GM12878 (cell line): Measurements from ENCODE around the gene GRK1. TPM values are rescaled to one million over a fixed set of nuclear protein-coding genes. Genes with fewer than 3 reads are reported as not detected.

Experiments
- ATAC-seq: fragments of 200-7000 bp; cut with Tn5 transposase; 3 replicates; pipeline ENCODE4 v1.9.1; 2020; ENCODE audit warnings: mild to moderate bottlenecking, moderate library complexity
- BruUV-seq: library from RNA; stranded (reverse); fragments of 400-500 nt; replicated peaks from 2 replicates; lab custom pipeline; 2021; lab: Mats Ljungman, UMichigan
- CTCF ChIA-PET: fragments of 300-600 bp; sonication (Branson Sonifier 250); formaldehyde crosslinking; extraction: SDS; loops from one replicate; lab custom pipeline; 2021; ENCODE audit warnings: inconsistent platforms; lab: Yijun Ruan, JAX
- POLR2A ChIA-PET: fragments of 350-600 bp; formaldehyde crosslinking; extraction: SDS; loops from one replicate; lab custom pipeline; 2021; ENCODE audit warnings: inconsistent platforms; lab: Charles Lee
- RAD21 ChIA-PET: fragments of 300-600 bp; sonication (Branson Sonifier 250); formaldehyde crosslinking; loops from one replicate; lab custom pipeline; 2023; ENCODE audit warnings: antibody characterized with exemption; ENCODE audit not compliant: unreplicated experiment; lab: Charles Lee
- SMC1A ChIA-PET: fragments of 300-600 bp; sonication (Branson Sonifier 250); formaldehyde crosslinking; loops from one replicate; lab custom pipeline; 2023; ENCODE audit not compliant: unreplicated experiment, uncharacterized antibody; lab: Charles Lee
- DNase-seq: peaks from one replicate; pipeline ENCODE4 v3.0.0-alpha.2; 2011; ENCODE audit warnings: low read depth, low spot score
- FAIRE-seq: peaks from 3 replicates; lab custom pipeline; 2011; peaks lifted over from hg19 to GRCh38; lab: Jason Lieb, UNC
- H2AFZ ChIP-seq: 2 replicates; pipeline ENCODE4 v1.6.0; 2011; ENCODE audit warnings: low read depth, low read length, control low read depth; ENCODE audit not compliant: control insufficient read depth
- H3K27ac ChIP-seq: 2 replicates; pipeline ENCODE4 v1.5.1; 2011; ENCODE audit warnings: control low read depth; ENCODE audit not compliant: control insufficient read depth, insufficient read depth
- H3K27me3 ChIP-seq, 2 experiments: replicated peaks in 1 of 2; 2 replicates each; pipeline versions ENCODE4 v1.6.0 to v1.6.1; 2011; ENCODE audit warnings: low read length in 1 of 2; ENCODE audit not compliant: control insufficient read depth in 2 of 2, insufficient read depth in 2 of 2
- H3K36me3 ChIP-seq, 2 experiments: 2 replicates each; pipeline ENCODE4 v1.5.1; 2011; ENCODE audit warnings: low read length in 1 of 2; ENCODE audit not compliant: control insufficient read depth in 2 of 2, insufficient read depth in 2 of 2
- H3K4me1 ChIP-seq: 2 replicates; pipeline ENCODE4 v1.6.1; 2011; ENCODE audit warnings: mild to moderate bottlenecking, low read length, moderate library complexity, mixed read lengths; ENCODE audit not compliant: control insufficient read depth, insufficient read depth
- H3K4me2 ChIP-seq: 2 replicates; pipeline ENCODE4 v1.6.0; 2011; ENCODE audit warnings: control low read depth; ENCODE audit not compliant: control insufficient read depth, insufficient read depth
- H3K4me3 ChIP-seq: fragments of 200-600 bp; sonication (generic); 2 replicates; pipeline ENCODE4 v1.5.1; 2016
- H3K79me2 ChIP-seq: 2 replicates; pipeline ENCODE4 v1.6.0; 2011; ENCODE audit warnings: low read length; ENCODE audit not compliant: control insufficient read depth, insufficient read depth
- H3K9ac ChIP-seq: 2 replicates; pipeline ENCODE4 v1.8.0; 2011; ENCODE audit warnings: low read length, control low read depth, mixed read lengths; ENCODE audit not compliant: control insufficient read depth, insufficient read depth
- H3K9me3 ChIP-seq: replicated peaks from 3 replicates; pipeline ENCODE4 v1.5.1; 2011; ENCODE audit warnings: mild to moderate bottlenecking, low read length; ENCODE audit not compliant: control insufficient read depth, insufficient read depth
- H4K20me1 ChIP-seq: 2 replicates; pipeline ENCODE4 v1.6.0; 2011; ENCODE audit not compliant: control insufficient read depth, insufficient read depth
- CHD2 ChIP-seq: IDR thresholded peaks from 2 replicates; pipeline ENCODE4 v1.6.1; 2011; ENCODE audit warnings: low read depth, low read length, improper control_type of control experiment, borderline replicate concordance
- E2F8 ChIP-seq: fragments of 450-650 bp; IDR thresholded peaks from 2 replicates; pipeline ENCODE4 v1.6.1; 2018; ENCODE audit warnings: mild to moderate bottlenecking, low read depth, moderate library complexity; ENCODE audit not compliant: partially characterized antibody
- SMAD5 ChIP-seq: IDR thresholded peaks from 2 replicates; pipeline ENCODE4 v1.6.1; 2016; ENCODE audit warnings: antibody characterized with exemption, low read depth
- TARDBP ChIP-seq: IDR thresholded peaks from 2 replicates; pipeline ENCODE4 v1.6.1; 2016; ENCODE audit warnings: borderline replicate concordance
- WGBS: methylation state at CpG from one replicate; pipeline ENCODE4 v1.1.6; 2016; ENCODE audit warnings: low lambda C conversion rate; ENCODE audit not compliant: insufficient replicate concordance, insufficient coverage; ENCODE audit errors: missing lambda C conversion rate; 5-methylcytosine and 5-hydroxymethylcytosine counted together
- in situ Hi-C: fragments of 300-500 bp; cut with MboI; formaldehyde crosslinking; loops from 9 replicates; pipeline ENCODE4 v1.14.3; 2018; ENCODE audit warnings: mixed read lengths
- intact Hi-C: fragments of 100-400 bp; cut with micrococcal nuclease; formaldehyde crosslinking; loops from one replicate; pipeline ENCODE4 v1.14.2; 2022; ENCODE audit not compliant: unreplicated experiment
- polyA plus RNA-seq, 11 experiments: library from polyadenylated mRNA; depleted of rRNA in 4 of 11; unstranded in 6 of 11; stranded (reverse) in 5 of 11; fragments of >200 nt; fragmentation: Nextera tagmentation in 4 of 11; fragmentation: Illumina TruSeq in 1 of 11; extraction: Ambion mirVana in 4 of 11; extraction: Trizol in 1 of 11; gene quantifications; 1 replicate in 1 of 11; 2 replicates in 10 of 11; pipeline versions ENCODE4 v1.2.1 to v1.2.3, GENCODE V29; 2011 to 2016; ENCODE audit warnings: inconsistent platforms in 2 of 11, missing spikeins in 2 of 11, low read depth in 1 of 11
- total RNA-seq, 4 experiments: library from RNA; depleted of rRNA in 3 of 4; stranded (reverse); fragments of >200 nt in 3 of 4; fragmentation: Illumina TruSeq in 1 of 4; extraction: Trizol in 1 of 4; gene quantifications; 2 replicates each; pipeline versions ENCODE4 v1.2.1 to v1.2.3, GENCODE V29; 2013 to 2021
- TF ChIP-seq, protein P1 (sequence below): IDR thresholded peaks from 2 replicates; pipeline ENCODE4 v1.6.1; 2011; ENCODE audit warnings: borderline replicate concordance, low read depth, mild to moderate bottlenecking, moderate library complexity, low read length; ENCODE audit not compliant: insufficient read depth, poor library complexity, severe bottlenecking

Gene GRK1
- total and polyA plus RNA-seq, 10 of the 15 experiments (the other 5 are each of a cell fraction or from before 2014, with no cell fraction given): under 0.01 to 0.04 TPM; not detected in 8

GRCh38 chr13:113672002-113672651 is 5.1 kb downstream of the GRK1 start:
- Histone ChIP-seq H3K9ac (no peak overlapping the region), H3K9me3 (no peaks in the 10 kb centered on the region), H3K4me2 (no peak overlapping the region), H3K4me1 (no peaks in the 10 kb centered on the region), H3K79me2 (no peaks in the 10 kb centered on the region), H2AFZ (no peak overlapping the region), H3K4me3 (no peak overlapping the region), H3K27me3 (no peaks in the 10 kb centered on the region), H4K20me1 (no peaks in the 10 kb centered on the region), H3K27ac (no peak overlapping the region), H3K36me3 (no peaks in the 10 kb centered on the region)
- intact Hi-C loops (no loop called here), in situ Hi-C loops (no loop called here)
- no peak for ATAC-seq
- RAD21 ChIA-PET: no interaction called here
- POLR2A ChIA-PET: no interaction called here
- SMC1A ChIA-PET: no interaction called here
- WGBS: 69% methylated on average over 16 of the region's 18 CpGs
- CTCF ChIA-PET: no interaction called here
- TF ChIP-seq, protein P1, sequence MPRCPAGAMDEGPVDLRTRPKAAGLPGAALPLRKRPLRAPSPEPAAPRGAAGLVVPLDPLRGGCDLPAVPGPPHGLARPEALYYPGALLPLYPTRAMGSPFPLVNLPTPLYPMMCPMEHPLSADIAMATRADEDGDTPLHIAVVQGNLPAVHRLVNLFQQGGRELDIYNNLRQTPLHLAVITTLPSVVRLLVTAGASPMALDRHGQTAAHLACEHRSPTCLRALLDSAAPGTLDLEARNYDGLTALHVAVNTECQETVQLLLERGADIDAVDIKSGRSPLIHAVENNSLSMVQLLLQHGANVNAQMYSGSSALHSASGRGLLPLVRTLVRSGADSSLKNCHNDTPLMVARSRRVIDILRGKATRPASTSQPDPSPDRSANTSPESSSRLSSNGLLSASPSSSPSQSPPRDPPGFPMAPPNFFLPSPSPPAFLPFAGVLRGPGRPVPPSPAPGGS: peak; percentile 24
- no peak for TF ChIP-seq CHD2
- no peak for FAIRE-seq
- DNase-seq: no peak
- BruUV-seq: no TSS peak

DNA sequence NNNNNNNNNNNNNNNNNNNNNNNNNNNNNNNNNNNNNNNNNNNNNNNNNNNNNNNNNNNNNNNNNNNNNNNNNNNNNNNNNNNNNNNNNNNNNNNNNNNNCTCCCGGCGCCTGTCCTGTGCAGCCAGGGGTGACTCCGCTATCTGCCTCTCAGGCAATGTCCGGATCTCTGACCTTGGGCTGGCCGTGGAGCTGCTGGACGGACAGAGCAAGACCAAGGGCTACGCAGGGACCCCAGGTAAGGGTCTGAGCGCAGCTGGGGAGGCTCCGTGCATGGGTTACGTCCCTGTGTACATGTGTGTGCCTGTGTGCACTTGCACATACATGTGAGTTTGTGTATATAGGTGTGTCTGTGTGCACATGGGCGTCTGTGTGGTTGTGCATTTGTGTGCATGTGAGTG is 55.9 kb downstream of the GRK1 start:
- Histone ChIP-seq H3K4me2 (no peak overlapping the region), H3K4me1 (no peaks in the 10 kb centered on the region), H4K20me1 (no peaks in the 10 kb centered on the region), H3K36me3 (no peaks in the 10 kb centered on the region), H3K9ac (no peak overlapping the region), H3K79me2 (no peaks in the 10 kb centered on the region), H3K9me3 (no peaks in the 10 kb centered on the region; the same call in 2 of the 3 replicates), H3K4me3 (no peak overlapping the region), H2AFZ (no peak overlapping the region), H3K27ac (no peak overlapping the region), H3K27me3 (no peaks in the 10 kb centered on the region)
- BruUV-seq: no TSS peak
- intact Hi-C loops (no loop called here), in situ Hi-C loops (no loop called here)
- no peak for FAIRE-seq
- ATAC-seq: no peak
- 79% methylated on average over 7 of the region's 11 CpGs for WGBS
- TF ChIP-seq E2F8 (no peak), TARDBP (no peak), SMAD5 (no peak)
- TF ChIP-seq, protein P1: no peak
- DNase-seq: no peak
- ChIA-PET RAD21 (no interaction called here), CTCF (no interaction called here), SMC1A (no interaction called here), POLR2A (no interaction called here)
